IPS DF 6.9 (cell line): ENCODE measurements around the gene SPEF1.
"Not testable (repeated sequence)": the region's sequence is repeated elsewhere in the genome, so short reads cannot be mapped to it uniquely, and the experiment has no call there.

ENCODE experiments used
- DNase-seq: peaks from one replicate; pipeline ENCODE4 v3.0.0-alpha.2; 2013; ENCODE audit warnings: low read depth, low spot score
- H3K27ac ChIP-seq: one replicate; pipeline ENCODE4 v1.5.1; 2013; ENCODE audit warnings: low read length, control low read depth
- H3K27me3 ChIP-seq: 2 replicates; pipeline ENCODE4 v1.6.1; 2013; ENCODE audit warnings: mild to moderate bottlenecking, low read length; ENCODE audit not compliant: control insufficient read depth, insufficient read depth
- H3K36me3 ChIP-seq: 2 replicates; pipeline ENCODE4 v1.6.1; 2013; ENCODE audit warnings: low read length; ENCODE audit not compliant: control insufficient read depth, insufficient read depth
- H3K4me1 ChIP-seq: 2 replicates; pipeline ENCODE4 v1.6.1; 2013; ENCODE audit warnings: low read length; ENCODE audit not compliant: control insufficient read depth, insufficient read depth
- H3K4me3 ChIP-seq: 2 replicates; pipeline ENCODE4 v1.5.1; 2013; ENCODE audit warnings: mild to moderate bottlenecking, low read length
- H3K9me3 ChIP-seq: 2 replicates; pipeline ENCODE4 v1.6.1; 2013; ENCODE audit warnings: low read length, inconsistent platforms; ENCODE audit not compliant: control insufficient read depth, insufficient read depth
- WGBS: extraction: QIAGEN DNeasy Blood & Tissue Kit; methylation state at CpG from one replicate; pipeline ENCODE4 v1.1.7; 2013; ENCODE audit warnings: mixed read lengths, missing lambda C conversion rate; ENCODE audit not compliant: insufficient read length, insufficient coverage; 5-methylcytosine and 5-hydroxymethylcytosine counted together

The SPEF1 gene, protein sequence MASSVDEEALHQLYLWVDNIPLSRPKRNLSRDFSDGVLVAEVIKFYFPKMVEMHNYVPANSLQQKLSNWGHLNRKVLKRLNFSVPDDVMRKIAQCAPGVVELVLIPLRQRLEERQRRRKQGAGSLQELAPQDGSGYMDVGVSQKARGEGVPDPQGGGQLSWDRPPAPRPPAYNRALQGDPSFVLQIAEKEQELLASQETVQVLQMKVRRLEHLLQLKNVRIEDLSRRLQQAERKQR

DNA sequence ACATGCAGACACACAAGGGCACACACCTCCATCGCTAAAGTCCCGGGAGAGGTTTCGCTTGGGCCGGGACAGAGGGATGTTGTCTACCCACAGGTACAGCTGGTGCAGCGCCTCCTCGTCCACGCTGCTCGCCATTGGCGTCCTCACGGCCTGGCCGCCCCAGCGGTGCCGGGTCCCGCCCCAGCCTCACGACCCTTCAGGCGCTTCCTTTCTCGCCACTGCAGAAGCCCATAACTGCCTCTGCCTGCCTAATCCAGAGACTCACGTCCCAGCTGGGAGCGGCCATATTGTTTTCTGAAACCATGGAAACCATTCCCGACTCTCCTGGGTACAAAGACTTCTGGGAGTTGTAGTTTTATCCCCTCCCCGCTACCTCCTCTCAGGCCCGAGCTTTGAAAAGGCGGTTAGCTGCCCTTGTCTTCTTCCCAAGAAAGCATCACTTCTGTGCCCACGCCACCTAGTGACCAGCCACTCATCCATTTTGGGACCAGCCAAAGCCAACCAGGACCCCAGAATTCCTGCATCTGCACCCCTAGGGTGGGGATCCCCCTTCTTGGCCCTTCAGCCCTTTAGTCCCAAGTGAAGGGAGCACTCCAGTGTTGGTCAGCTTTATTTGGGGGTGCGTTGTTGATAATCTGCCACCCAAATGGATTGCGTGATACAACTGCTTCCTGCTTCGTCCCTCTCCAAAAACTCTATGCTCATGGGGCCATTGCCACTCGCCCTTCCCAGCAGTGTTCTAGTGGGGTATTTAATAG is at the start of gene SPEF1:
SPEF1 (minus strand) TSS at position 296 of the 758 bp plus-strand sequence; CDS start at position 135, 161 bp downstream.
- Histone ChIP-seq H3K36me3 (0 out of 2 replicates have a peak, but pooled peaks cover 3% of the 10 kb centered on the region), H3K9me3 (no peaks in the 10 kb centered on the region), H3K4me1 (peaks cover 7% of the 10 kb centered on the region), H3K27ac (no peak within 1 kb of the TSS), H3K27me3 (no peaks in the 10 kb centered on the region; the same call in 1 of the 2 replicates), H3K4me3 (peak within 1 kb of the TSS; percentile 34; the same call in 1 of the 2 replicates)
- WGBS = no CpG with 5 or more reads among the region's 28 CpGs
- no peak for DNase-seq

DNA sequence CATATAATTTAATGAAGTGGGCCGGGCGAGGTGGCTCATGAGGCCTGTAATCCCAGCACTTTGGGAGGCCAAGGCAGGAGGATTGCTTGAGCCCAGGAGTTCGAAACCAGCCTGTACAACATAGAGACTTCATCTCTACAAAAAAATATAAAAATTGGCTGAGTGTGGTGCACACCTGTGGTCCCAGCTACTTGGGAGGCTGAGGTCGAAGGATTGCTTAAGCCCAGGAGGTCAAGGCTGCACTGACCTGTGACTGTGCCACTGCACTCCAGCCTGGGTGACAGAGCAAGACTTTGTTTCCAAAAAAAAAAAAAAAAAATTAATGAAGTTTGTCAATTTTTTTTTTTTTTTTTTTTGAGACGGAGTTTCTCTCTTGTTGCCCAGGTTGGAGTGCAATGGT is 48.6 kb upstream of the SPEF1 start:
- H3K36me3 ChIP-seq, H3K4me1 ChIP-seq, DNase-seq, H3K9me3 ChIP-seq, H3K4me3 ChIP-seq, H3K27me3 ChIP-seq, H3K27ac ChIP-seq: not testable (repeated sequence)
- no CpG with 5 or more reads among the region's 5 CpGs for WGBS

DNA sequence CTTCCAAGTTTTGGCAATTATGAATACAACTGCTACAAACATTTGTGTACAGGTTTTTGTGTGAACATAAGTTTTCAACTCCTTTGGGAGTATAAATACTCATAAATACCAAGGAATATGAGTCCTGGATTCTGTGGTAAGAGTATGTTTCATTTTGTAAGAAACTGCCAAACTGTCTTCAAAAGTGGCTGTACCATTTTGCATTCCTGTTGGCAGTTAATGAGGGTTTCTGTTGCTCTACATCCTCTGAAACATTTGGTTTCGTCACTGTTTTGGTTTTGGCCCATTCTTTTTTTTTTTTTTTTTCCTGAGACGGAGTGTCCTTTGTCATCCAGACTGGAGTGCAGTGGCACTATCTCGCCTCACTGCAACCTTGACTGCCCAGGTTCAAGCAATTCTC is 47.5 kb upstream of the SPEF1 start:
- Histone ChIP-seq H3K4me1 (no peaks in the 10 kb centered on the region), H3K27ac (no peak overlapping the region), H3K9me3 (no peaks in the 10 kb centered on the region), H3K4me3 (no peak overlapping the region), H3K36me3 (no peaks in the 10 kb centered on the region), H3K27me3 (no peaks in the 10 kb centered on the region; the same call in 1 of the 2 replicates)
- no peak for DNase-seq
- no CpG with 5 or more reads among the region's 3 CpGs for WGBS

DNA sequence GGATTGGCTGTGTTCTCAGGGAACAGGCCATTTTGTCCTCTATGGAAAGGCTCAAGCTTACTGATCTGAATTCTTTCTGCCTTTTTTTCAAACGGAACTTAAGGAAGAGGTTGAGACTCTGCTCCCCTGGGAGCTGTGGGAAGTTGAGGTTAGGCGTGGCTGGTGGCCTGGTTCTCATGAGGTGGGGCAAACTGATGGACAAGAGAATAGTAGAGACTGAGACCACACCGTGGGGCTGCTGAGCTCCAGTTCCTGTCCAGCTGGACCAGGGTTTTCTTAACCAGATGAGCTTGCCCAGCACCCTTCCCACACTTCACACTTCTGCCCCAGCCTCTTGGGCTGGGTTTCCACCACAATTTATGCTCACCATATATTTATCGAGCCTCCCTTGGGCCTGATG is 45.2 kb upstream of the SPEF1 start:
- no peak overlapping the region for H3K27ac ChIP-seq
- H3K4me3 ChIP-seq = no peak overlapping the region
- no peak for DNase-seq
- H3K9me3 ChIP-seq = no peaks in the 10 kb centered on the region
- H3K27me3 ChIP-seq = no peaks in the 10 kb centered on the region
- H3K36me3 ChIP-seq = no peaks in the 10 kb centered on the region
- no peaks in the 10 kb centered on the region for H3K4me1 ChIP-seq
- no CpG with 5 or more reads among the region's 4 CpGs for whole genome bisulfite sequencing

DNA sequence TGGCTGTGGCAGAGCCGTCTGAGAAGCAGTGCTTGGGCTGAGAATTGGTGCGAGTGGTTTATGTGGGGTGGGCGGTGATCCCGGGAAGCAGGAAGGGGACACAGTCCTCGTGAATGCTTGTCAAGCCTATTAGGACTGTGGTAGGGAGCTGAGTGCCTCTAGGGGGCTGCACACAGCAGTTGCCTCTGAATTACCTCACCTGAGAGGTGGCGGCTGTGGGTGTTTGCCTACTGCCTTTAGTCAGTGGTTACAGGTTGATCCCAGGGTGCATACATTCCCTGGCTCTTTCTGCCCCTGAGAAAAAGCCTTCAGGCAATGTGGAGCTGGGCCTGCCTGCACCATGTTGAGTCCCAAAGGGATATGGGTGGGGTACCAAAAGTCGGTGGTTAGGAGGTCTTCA is 44.3 kb upstream of the SPEF1 start:
- H3K4me1 ChIP-seq = no peaks in the 10 kb centered on the region
- H3K27me3 ChIP-seq = no peaks in the 10 kb centered on the region

DNA sequence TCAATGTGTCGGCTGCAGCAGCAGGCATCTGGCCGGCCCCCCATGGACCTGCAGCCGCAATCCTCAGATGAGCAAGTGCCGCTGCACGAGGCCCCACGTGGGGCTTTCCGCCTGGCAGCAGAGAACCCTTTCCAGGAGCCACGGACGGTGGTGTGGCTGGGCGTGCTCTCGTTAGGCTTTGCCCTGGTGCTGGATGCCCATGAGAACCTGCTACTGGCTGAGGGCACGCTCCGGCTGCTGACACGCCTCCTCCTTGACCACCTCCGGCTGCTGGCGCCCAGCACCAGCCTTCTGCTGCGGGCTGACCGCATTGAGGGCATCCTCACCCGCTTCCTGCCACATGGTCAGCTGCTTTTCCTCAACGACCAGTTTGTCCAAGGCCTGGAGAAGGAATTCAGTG is 42.6 kb upstream of the SPEF1 start:
- Histone ChIP-seq H3K36me3 (no peaks in the 10 kb centered on the region), H3K4me1 (no peaks in the 10 kb centered on the region), H3K4me3 (no peak overlapping the region), H3K27ac (no peak overlapping the region), H3K27me3 (no peaks in the 10 kb centered on the region), H3K9me3 (no peaks in the 10 kb centered on the region)
- DNase-seq = no peak
- no CpG with 5 or more reads among the region's 20 CpGs for WGBS

More for the DNA sequence above, 44.3 kb upstream of the SPEF1 start:
- no CpG with 5 or more reads among the region's 7 CpGs for WGBS
- Histone ChIP-seq H3K36me3 (no peaks in the 10 kb centered on the region), H3K27ac (no peak overlapping the region), H3K9me3 (no peaks in the 10 kb centered on the region), H3K4me3 (no peak overlapping the region)
- no peak for DNase-seq

DNA sequence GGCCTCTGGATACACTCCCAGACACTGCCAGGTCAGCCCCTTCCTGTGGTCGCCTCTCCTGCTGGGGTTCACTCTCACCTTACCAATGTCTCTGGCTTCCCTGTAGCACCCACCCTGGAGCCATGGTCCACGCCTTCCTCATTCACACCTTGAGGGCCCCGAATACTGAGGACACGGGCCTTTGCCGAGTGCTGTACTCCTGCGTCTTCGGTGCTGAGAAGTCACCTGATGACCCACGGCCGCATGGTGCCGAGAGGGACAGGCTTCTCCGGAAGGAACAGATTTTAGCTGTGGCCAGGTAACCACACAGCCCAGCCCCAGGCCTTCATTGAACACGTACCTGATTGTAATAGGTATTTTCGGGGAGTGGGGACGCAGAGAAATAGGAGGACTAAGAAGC is 40.7 kb upstream of the SPEF1 start:
- H3K36me3 ChIP-seq = no peaks in the 10 kb centered on the region

DNA sequence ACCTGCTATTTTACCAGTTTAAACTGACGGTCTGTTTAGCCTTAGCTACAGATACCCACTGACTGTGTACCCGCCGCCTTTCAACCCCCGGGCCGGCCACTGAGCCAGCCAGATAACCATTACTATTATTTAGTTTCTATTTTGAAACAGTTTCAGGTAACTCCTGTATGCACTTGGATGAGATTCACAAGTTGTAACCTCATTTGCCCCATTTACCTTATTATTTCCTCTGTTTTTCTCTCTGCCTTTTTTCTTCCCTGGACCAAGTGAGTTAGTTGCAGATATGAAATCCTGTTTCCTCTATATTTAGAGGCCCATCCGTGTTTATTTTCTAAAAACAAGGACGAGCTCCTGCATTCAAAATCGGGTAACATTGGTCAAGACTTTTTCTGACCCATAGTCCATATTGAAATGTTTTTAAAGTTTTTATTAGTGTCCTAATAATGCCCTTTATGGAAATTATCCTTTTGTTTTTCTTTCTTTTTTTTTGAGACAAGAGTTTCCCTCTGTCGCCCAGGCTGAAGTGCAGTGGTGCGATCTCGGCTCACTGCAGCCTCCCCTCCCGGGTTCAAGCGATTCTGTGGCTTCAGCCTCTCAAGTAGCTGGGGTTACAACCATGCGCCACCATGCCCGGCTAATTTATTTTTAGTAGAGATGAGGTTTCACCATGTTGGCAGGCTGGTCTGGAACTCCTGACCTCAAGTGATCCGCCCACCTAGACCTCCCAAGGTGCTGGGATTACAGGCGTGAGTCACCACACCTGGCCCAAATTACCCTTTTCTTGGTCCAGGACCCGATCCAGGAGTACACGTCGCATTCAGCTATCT is 39.9 kb upstream of the SPEF1 start:
- Histone ChIP-seq H3K4me3 (peak overlapping the region; percentile 61; the same call in 1 of the 2 replicates), H3K9me3 (no peaks in the 10 kb centered on the region), H3K27ac (no peak overlapping the region), H3K36me3 (no peaks in the 10 kb centered on the region), H3K4me1 (0 out of 2 replicates have a peak, but pooled peaks cover 2% of the 10 kb centered on the region), H3K27me3 (no peaks in the 10 kb centered on the region)
- no peak for DNase-seq
- no CpG with 5 or more reads among the region's 20 CpGs for WGBS

More for the DNA sequence above, 40.7 kb upstream of the SPEF1 start:
- Histone ChIP-seq H3K27me3 (no peaks in the 10 kb centered on the region), H3K4me3 (no peak overlapping the region), H3K4me1 (0 out of 2 replicates have a peak, but pooled peaks cover 2% of the 10 kb centered on the region), H3K9me3 (no peaks in the 10 kb centered on the region), H3K27ac (no peak overlapping the region)
- no peak for DNase-seq
- no CpG with 5 or more reads among the region's 14 CpGs for WGBS

DNA sequence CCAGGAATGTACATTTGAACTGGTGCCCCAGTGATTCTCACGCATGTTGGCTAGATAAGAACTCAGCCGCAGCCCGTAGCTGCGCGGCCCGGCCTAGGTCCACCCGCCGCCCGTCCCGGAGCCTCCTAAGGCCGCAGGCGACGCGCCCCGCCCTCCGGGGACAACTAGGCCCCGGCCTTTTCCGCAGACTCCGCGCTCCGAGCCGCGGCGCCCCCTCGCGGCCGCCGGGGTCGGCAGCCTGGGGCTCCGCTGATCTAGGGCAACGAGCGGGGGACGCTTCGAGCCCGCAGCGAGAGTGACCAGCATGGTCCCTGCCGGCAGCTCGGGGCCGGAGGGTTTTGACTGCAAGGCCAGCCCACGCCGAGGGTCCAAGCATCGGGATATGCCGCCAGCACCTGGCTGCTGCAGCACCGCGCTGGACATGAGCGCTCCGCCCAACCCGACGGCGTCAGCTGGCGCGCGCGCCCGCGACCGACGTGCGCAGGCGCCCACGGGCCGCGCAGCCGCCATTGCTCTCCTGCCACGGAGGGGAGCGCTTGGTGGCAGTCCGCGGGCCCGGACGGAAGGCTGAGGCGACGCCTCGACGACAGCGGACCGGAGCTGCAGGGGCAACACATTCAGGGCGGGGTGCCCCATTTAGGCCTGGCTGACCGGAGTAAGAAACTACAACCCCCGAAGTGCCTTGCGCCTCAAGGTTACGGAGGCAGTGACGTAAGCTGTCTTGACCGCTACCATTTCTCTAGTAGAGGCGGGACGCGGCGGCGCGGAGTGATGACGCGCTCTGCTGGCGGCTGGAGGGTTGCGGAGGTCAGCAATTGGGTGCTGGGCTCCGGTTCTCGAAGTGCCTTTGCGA is 39.0 kb upstream of the SPEF1 start, which contains the start of gene AP5S1:
AP5S1 (plus strand) TSS at position 500 of the 853 bp plus-strand sequence. CDS start 1,571 bp downstream, outside the sequence.
- DNase-seq = peak; percentile 98

More for the DNA sequence above, 39.0 kb upstream of the SPEF1 start, which contains the start of gene AP5S1:
- no peaks in the 10 kb centered on the region for H3K27me3 ChIP-seq
- H3K36me3 ChIP-seq = no peaks in the 10 kb centered on the region
- H3K9me3 ChIP-seq = no peaks in the 10 kb centered on the region
- H3K4me1 ChIP-seq = 0 out of 2 replicates have a peak, but pooled peaks cover 2% of the 10 kb centered on the region
- no peak within 1 kb of the TSS for H3K27ac ChIP-seq
- H3K4me3 ChIP-seq = peak within 1 kb of the TSS; percentile 61
- no CpG with 5 or more reads among the region's 96 CpGs for WGBS
